HG03103 (cell line): Measurements from ENCODE around the gene C10orf53.

ENCODE experiments used
- ATAC-seq: cut with Tn5 transposase; IDR thresholded peaks from one replicate; pipeline ENCODE4 v1.9.1; 2021; ENCODE audit warnings: low read depth; ENCODE audit not compliant: unreplicated experiment

C10orf53 gene

DNA sequence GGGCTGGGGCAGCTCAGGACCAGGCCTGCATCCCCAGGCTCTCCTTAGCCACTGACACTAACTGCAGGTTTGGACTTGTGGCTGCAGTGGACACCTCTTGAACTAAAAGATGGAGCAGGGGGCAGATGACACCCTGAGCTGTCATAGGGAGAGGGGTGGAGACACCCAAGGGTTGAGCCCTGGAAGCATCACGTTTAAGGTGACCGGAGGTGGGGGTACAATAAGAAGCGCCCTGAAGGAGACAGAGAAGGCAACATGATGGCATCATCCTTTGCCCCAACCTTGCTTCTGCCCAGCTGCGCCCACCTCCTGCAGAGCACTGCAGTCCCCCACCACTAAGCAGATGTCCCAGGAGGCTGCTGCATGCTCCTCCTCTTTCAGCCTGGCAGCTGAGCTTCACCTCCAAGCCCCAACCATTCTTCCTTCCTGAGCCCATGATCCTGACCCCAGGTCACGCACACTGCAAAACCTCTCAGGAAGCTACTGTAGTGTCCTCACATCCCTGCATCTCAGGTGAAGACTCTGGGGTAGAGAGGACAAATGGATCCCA, 57.2 kb downstream of the C10orf53 start:
- no peak for ATAC-seq

DNA sequence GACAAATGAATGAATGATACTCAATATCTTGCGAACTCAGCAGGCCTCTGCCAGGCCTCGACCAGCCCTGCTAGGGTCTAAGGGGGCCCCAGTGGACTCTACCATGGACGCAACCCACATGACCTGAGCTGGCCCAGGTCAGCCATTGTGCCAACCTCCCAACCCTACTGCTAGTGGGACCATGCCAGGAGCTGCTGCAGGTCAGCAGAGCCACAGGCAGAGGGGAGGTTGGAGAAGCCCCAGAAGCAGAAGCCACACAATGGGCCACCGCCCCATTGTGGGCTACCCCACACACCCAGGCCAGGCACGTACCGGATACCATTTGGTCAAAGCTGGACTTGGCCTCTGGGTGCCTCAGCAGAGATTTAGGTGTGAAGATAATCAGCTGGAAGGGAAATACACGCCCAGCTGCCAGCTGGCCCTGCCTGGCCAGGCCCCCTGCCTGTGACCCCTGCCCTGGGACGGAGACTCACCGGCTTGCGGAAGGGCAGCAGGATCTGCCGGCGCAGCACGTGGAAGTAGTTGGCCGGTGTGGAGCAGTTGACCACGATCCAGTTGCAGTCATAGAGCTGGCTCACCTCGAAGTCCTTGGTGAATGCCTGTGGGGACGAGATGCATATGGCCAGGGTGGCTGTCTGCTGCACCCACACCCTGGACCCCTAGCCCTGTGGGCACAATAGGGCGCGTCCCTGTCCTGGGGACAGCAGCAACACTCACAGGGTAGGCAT, 58.2 kb downstream of the C10orf53 start:
- ATAC-seq = no peak

DNA sequence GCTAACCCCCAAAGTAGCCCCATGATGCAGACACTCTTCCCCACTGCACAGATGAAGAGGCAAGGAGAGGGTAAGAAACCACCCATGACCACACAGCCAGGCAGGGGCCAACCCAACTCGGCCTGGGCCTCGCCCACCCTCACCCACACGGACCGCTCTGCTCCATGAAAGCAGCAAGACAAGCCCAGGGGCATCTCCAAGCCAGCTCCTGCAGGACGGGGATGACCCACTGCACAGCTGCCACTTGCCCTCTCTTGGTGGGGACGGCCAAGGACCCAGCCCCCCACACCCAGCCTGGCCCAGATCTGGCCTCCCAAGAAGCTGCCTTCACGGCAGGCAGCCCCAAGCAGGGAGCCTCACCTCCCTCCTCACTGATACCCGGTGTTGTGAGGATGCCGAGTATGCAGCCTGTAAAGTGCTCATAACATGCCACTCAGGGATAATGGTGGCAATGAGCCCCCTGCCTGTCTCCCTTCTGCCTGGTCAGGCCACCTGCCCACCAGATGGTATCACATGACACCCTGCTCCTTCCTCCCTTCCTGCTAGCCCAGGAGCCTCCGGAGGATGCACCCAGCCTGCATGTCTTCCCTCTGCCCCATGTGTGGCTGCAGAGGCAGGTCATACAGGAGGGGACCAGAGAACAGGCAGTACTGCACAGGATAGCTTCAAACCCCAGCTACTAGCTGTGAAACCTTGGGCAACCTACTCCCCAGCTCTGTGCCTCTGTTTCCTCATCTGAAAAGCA, 59.3 kb downstream of the C10orf53 start:
- ATAC-seq = no peak

DNA sequence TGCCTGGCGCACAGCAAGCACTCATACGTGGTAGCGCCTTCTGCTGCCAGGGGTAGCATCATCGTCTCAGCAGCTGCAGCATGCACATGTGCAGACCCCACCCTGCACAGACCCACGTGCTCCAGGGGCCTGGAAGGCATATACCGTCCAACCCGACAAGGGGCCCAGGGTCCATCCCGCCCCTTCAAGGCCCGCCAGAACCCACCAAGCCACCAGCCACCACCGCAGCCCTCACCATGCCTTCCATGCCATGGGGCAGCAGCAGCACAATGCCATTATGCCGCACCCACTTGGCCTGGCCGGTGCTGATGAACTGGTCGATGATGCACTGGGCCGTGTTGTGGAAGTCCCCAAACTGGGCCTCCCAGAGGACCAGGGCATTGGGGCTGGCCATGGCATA, 60.0 kb downstream of the C10orf53 start:
- no peak for ATAC-seq

DNA sequence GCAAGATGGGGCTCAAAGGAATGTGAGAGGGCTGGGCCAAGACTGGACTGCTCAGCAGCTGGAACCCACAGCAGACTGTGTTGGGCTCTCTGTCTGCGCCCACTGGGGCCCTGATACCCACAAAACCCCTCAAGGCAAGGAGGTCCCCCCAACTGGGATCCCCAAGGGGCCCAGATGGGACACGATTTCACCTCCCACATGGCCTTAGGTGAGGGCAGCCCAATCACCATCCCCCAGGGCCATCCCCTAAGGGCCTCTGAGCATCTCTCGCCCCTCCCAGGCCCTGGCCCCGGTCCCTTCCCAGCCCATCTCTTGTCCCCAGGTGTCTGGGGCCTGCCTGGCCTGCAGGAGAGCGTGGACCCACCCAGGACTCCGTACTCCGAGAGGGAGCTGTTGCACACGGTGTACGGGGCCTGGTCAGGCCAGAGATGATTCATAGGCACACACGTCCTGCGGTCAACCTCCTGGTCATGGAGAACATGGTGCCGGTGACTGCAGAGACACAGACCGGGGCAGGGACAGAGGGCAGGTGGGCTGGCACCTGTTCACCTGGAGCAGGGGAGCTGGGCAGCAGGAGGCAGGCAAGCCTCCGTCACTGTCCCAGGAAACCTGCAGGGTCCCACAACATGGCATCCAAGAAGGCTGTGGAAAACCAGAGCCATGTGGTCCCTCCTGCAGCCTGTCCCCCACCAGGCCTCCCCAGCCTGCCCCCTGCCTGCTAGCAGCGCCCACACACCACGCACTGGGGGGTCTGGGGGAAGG, 61.1 kb downstream of the C10orf53 start:
- no peak for ATAC-seq

DNA sequence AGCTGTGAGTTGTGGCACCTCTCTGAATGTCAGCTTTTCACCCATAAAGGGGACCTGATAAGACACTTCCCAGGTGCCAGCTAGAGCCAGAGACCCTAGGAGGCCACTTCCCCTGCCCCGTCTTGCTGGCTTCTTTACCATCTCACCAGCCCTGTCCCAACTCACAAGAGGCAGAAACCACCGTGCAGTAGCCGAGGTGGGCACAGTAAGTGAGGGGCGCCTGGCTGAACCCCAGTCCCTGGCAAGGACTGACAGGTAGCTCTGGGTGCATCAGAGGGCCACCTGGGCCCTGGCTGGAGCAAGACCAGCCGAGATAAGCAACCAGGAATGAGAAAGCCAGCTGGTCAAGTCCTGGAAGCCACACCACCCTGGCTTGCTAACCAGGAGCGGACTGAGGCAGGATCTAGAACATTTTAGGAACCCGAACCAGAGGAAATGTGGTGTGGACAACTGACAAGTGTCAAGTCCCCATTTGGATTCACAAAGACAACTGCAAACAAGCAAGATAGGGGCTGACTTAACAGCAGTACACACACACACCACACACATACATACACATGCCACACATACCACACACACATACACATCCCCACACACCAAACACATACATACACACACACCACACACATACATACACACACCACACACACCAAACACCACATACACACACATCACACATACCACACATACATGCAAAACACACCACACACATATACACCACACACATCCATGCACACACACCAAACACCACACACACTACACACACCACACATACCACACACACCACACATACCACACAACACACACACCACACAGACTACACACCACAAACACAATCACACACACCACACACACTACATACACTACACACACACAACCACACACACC, 61.9 kb downstream of the C10orf53 start:
- ATAC-seq = no peak

DNA sequence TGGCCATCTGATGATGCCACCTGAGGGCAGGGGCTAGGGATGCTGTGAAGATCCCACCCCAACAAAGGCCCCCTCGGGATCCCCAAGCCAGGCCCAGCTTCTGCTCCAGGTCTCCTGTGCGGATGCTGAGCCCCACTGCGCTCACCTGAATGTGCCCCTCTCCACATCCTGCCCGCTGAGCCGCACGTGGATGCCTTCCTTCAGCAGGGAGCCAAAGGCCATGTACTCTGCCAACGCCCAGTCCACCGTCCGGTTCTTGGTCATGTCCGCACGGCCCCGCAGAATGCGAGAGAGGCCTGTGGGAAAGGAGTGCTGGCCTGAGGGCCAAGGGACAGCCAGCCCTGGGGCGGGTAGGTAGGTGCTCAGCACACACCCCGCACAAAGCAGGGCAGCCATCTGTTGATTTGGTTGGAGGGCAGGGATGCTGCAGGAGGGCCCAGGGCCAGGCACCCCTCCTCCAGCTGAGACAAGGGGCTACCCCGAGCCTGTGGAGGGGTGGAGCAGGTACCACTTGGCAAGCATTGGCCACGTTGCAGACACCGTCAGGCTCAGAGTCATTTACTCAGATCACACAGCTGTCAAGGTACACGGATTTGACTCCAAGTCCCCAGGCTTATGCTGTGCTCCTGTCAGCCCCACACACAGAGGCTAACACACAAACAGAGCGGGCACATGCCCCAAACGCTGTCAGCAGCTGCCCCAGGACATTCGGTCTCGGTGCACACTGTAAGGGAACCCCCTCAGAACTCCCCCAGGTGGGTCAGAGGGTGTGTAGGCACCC, 63.4 kb downstream of the C10orf53 start:
- no peak for ATAC-seq

DNA sequence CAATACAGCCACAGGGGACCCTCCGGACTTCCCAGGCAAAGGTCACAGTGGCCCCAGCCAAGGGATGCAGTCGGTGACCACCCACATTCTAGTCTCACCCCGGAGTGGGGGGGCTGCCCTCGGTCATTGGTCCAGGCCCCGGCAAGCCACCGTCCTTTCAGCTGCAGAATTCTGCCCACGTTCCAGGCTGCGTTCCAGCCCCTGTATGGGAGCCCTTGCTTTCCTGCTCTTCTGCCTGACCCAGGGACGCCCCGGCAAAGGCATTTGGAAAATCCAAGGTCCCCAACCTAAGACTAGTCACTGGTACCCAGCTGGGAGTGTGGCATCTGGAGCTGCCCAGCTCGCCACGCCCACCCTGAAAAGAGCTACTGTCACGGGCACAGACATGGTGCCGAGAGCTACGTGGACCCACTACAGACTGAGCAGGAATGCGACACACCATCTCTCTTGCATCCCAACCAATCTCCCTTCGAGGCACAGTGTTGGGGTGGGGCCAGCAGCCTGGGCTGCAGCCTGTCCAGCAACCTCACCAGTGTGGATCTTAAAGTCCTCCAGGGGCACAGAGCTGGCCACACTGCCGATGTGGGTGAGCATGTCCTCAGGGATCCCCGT, 64.1 kb downstream of the C10orf53 start:
- ATAC-seq = no peak

DNA sequence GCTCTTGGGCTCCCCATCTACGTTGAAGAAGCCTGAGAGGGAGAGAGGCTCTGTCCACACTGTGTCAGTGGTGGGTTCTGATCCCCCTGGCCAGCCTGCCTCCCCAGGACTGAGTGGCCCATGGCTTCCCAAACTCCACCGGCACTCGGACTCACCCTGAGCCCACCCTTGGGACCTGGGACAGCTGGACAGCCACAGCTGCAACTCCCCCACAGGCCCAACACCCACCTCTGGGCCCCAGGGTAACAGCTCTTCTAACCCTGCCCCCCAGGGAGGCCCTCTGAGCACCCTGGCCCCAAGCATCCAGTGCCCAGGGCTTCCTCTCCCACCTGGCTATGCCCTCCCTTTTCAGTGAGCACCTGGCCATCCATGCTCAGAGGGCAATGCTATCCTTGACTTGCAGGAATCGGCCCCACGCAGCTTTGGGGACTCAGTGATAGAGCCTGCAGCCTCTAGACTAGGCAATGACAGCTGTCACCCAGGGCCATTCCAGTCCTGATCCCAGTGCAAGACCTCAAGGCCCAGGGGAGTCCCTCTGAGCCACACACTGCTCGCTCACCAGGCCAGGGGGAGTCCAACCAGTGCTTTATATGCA, 64.7 kb downstream of the C10orf53 start:
- ATAC-seq = no peak

DNA sequence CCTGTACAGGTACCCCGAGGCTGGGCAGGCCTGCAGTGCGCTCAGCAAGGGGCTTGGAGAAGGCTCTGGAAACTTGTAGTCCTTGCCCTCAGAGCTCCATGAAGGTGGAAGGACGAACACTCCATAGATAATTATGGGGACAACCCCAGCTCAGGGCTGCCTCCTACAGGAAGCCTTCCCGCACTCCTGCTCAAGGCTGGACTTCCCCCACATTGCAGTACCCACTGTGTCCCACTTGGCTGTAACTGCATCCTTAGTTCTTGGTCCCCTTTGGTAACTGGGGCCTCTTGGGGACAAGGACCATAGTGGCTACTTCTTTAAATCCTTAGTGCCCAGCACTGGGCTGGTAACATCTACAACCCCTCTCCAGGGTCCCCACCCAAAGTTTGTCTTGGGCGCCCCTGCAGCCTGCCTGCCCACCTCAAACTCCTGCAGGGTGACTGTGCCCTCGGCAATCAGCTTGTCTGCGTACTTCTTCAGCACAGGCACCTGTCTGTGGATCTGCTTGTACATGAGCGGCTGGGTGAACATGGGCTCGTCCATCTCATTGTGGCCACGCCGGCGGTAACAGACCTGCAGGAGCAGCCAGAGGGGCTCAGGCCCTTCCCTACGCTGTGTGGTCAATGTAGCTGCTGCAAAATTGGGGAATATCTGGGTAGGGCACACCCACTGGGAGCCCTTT, 65.6 kb downstream of the C10orf53 start:
- no peak for ATAC-seq

DNA sequence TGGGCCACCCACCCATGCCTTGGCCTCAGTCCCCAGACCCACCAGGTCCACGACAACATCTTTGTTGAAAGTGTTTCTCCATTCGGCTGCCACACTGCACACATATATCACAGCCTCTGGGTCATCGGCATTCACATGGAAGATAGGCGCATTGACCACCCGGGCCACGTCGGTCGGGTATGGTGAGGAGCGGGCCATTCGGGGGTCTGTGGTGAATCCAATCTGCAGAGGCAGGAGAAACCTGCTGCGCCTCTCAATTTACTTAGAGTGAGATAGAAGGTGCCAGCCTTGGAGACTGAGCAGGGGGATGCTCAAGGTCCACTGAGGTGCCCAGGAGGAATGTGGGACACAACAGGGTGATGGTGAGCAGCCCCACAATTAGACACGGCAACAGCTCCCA, 66.3 kb downstream of the C10orf53 start:
- ATAC-seq = no peak

DNA sequence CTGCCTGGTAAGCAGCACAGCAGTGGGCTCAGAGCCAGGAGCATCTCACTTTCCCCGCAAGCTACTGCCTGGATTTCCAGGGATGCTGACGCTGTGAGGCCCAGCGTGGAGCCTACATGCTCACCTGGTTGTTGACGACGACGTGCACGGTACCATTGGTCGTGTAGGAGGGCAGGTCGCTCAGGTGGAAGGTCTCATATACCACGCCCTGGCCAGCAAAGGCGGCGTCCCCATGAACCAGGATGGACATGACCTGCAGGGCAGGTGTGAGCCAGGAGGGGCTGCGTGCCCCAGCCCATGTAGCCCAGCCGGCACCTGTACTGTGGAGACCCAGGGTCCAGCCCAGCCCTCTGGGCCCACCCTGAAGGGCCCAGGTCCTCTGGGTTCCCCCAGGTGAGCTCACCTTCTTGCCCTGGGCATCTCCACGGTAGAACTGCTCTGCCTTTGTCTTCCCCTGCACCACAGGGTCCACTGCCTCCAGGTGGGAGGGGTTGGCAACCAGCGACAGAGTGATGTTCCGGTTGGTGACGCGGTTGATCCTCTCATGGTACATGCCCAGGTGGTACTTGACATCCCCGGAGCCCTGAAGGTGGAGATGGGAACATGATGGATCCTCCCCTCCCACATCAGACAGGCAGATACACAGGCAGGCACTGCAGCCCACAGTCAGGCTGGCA, 67.3 kb downstream of the C10orf53 start:
- no peak for ATAC-seq
